ENCODE results near the gene TUBGCP6.

TUBGCP6 gene

GRCh38 chr22:50258361-50259292 is 13.8 kb upstream of the TUBGCP6 start:
- Histone ChIP-seq H3K36me3 (ENCODE audit: control insufficient read depth in 5 of 5, insufficient read depth in 5 of 5, low read length in 5 of 5) (peaks cover 0 to 6% (median 0%) of the 10 kb centered on the region in 5 donors), H3K9ac (ENCODE audit: low read length in 5 of 5) (no peak overlapping the region), H3K4me3 (ENCODE audit: low read depth in 1 of 5, low read length in 5 of 5) (no peak overlapping the region), H3K27ac (ENCODE audit: low read depth, low read length) (no peak overlapping the region), H3K9me3 (ENCODE audit: control insufficient read depth in 5 of 5, low read length in 5 of 5) (no peaks in the 10 kb centered on the region), H3K27me3 (ENCODE audit: control insufficient read depth in 5 of 5, insufficient read depth in 4 of 5, low read length in 5 of 5) (peaks cover 16 to 33% (median 20%) of the 10 kb centered on the region in 5 donors), H3K4me1 (ENCODE audit: control insufficient read depth in 5 of 5, insufficient read depth in 5 of 5, low read length in 5 of 5) (peaks cover 0 to 28% (median 23%) of the 10 kb centered on the region in 5 donors)

- Histone ChIP-seq H3K9ac (ENCODE audit: low read length in 5 of 5) (no peak overlapping the region), H3K27ac (ENCODE audit: low read depth, low read length) (no peak overlapping the region), H3K4me1 (ENCODE audit: control insufficient read depth in 5 of 5, insufficient read depth in 5 of 5, low read length in 5 of 5) (peaks cover 0 to 20% (median 18%) of the 10 kb centered on the region in 5 donors), H3K9me3 (ENCODE audit: control insufficient read depth in 5 of 5, low read length in 5 of 5) (no peaks in the 10 kb centered on the region), H3K4me3 (ENCODE audit: low read depth in 1 of 5, low read length in 5 of 5) (no peak overlapping the region), H3K36me3 (ENCODE audit: control insufficient read depth in 5 of 5, insufficient read depth in 5 of 5, low read length in 5 of 5) (peaks cover 0 to 6% (median 0%) of the 10 kb centered on the region in 5 donors), H3K27me3 (ENCODE audit: control insufficient read depth in 5 of 5, insufficient read depth in 4 of 5, low read length in 5 of 5) (peaks cover 11 to 28% (median 18%) of the 10 kb centered on the region in 5 donors)
Measured at GRCh38 chr22:50257451-50258360, 12.9 kb upstream of the TUBGCP6 start.

- Histone ChIP-seq H3K27me3 (ENCODE audit: control insufficient read depth in 5 of 5, insufficient read depth in 4 of 5, low read length in 5 of 5) (peaks cover 6 to 21% (median 12%) of the 10 kb centered on the region in 5 donors), H3K9me3 (ENCODE audit: control insufficient read depth in 5 of 5, low read length in 5 of 5) (no peaks in the 10 kb centered on the region), H3K27ac (ENCODE audit: low read depth, low read length) (no peak overlapping the region), H3K9ac (ENCODE audit: low read length in 5 of 5) (no peak overlapping the region), H3K4me1 (ENCODE audit: control insufficient read depth in 5 of 5, insufficient read depth in 5 of 5, low read length in 5 of 5) (peaks cover 0 to 17% (median 13%) of the 10 kb centered on the region in 5 donors), H3K4me3 (ENCODE audit: low read depth in 1 of 5, low read length in 5 of 5) (no peak overlapping the region), H3K36me3 (ENCODE audit: control insufficient read depth in 5 of 5, insufficient read depth in 5 of 5, low read length in 5 of 5) (peaks cover 0 to 6% (median 0%) of the 10 kb centered on the region in 5 donors)
Measured at GRCh38 chr22:50257041-50257440, 12.2 kb upstream of the TUBGCP6 start.

- H3K4me1 ChIP-seq (ENCODE audit: control insufficient read depth in 5 of 5, insufficient read depth in 5 of 5, low read length in 5 of 5), result peaks cover 0 to 22% (median 18%) of the 10 kb centered on the region in 5 donors
Measured at GRCh38 chr22:50256258-50256862, 11.5 kb upstream of the TUBGCP6 start.

GRCh38 chr22:50255607-50256006 is 10.8 kb upstream of the TUBGCP6 start:
- H3K27ac ChIP-seq (ENCODE audit: low read depth, low read length), result no peak overlapping the region
- H3K9me3 ChIP-seq (ENCODE audit: control insufficient read depth in 5 of 5, low read length in 5 of 5), result no peaks in the 10 kb centered on the region
- H3K27me3 ChIP-seq (ENCODE audit: control insufficient read depth in 5 of 5, insufficient read depth in 4 of 5, low read length in 5 of 5), result peaks cover 5 to 20% (median 10%) of the 10 kb centered on the region in 5 donors
- no peak overlapping the region for H3K9ac ChIP-seq (ENCODE audit: low read length in 5 of 5)
- H3K4me3 ChIP-seq (ENCODE audit: low read depth in 1 of 5, low read length in 5 of 5), result no peak overlapping the region
- peaks cover 0 to 24% (median 18%) of the 10 kb centered on the region in 5 donors for H3K4me1 ChIP-seq (ENCODE audit: control insufficient read depth in 5 of 5, insufficient read depth in 5 of 5, low read length in 5 of 5)
- peaks cover 0 to 6% (median 0%) of the 10 kb centered on the region in 5 donors for H3K36me3 ChIP-seq (ENCODE audit: control insufficient read depth in 5 of 5, insufficient read depth in 5 of 5, low read length in 5 of 5)

More at GRCh38 chr22:50256258-50256862, 11.5 kb upstream of the TUBGCP6 start:
- H3K4me3 ChIP-seq (ENCODE audit: low read depth in 1 of 5, low read length in 5 of 5), result no peak overlapping the region
- H3K27me3 ChIP-seq (ENCODE audit: control insufficient read depth in 5 of 5, insufficient read depth in 4 of 5, low read length in 5 of 5), result peaks cover 5 to 20% (median 10%) of the 10 kb centered on the region in 5 donors
- no peaks in the 10 kb centered on the region for H3K9me3 ChIP-seq (ENCODE audit: control insufficient read depth in 5 of 5, low read length in 5 of 5)
- H3K27ac ChIP-seq (ENCODE audit: low read depth, low read length), result no peak overlapping the region
- peaks cover 0 to 6% (median 0%) of the 10 kb centered on the region in 5 donors for H3K36me3 ChIP-seq (ENCODE audit: control insufficient read depth in 5 of 5, insufficient read depth in 5 of 5, low read length in 5 of 5)
- H3K9ac ChIP-seq (ENCODE audit: low read length in 5 of 5), result no peak overlapping the region

- Histone ChIP-seq H3K9me3 (ENCODE audit: control insufficient read depth in 5 of 5, low read length in 5 of 5) (no peaks in the 10 kb centered on the region), H3K9ac (ENCODE audit: low read length in 5 of 5) (no peak overlapping the region), H3K4me1 (ENCODE audit: control insufficient read depth in 5 of 5, insufficient read depth in 5 of 5, low read length in 5 of 5) (peaks cover 3 to 24% (median 19%) of the 10 kb centered on the region in 5 donors), H3K27ac (ENCODE audit: low read depth, low read length) (no peak overlapping the region), H3K4me3 (ENCODE audit: low read depth in 1 of 5, low read length in 5 of 5) (no peak overlapping the region), H3K27me3 (ENCODE audit: control insufficient read depth in 5 of 5, insufficient read depth in 4 of 5, low read length in 5 of 5) (peaks cover 5 to 18% (median 10%) of the 10 kb centered on the region in 5 donors), H3K36me3 (ENCODE audit: control insufficient read depth in 5 of 5, insufficient read depth in 5 of 5, low read length in 5 of 5) (peaks cover 0 to 6% (median 0%) of the 10 kb centered on the region in 5 donors)
Measured at GRCh38 chr22:50255099-50255498, 10.3 kb upstream of the TUBGCP6 start.

GRCh38 chr22:50253941-50254340 is 9.1 kb upstream of the TUBGCP6 start:
- Histone ChIP-seq H3K4me1 (ENCODE audit: control insufficient read depth in 5 of 5, insufficient read depth in 5 of 5, low read length in 5 of 5) (peaks cover 5 to 32% (median 25%) of the 10 kb centered on the region in 5 donors), H3K4me3 (ENCODE audit: low read depth in 1 of 5, low read length in 5 of 5) (no peak overlapping the region), H3K9me3 (ENCODE audit: control insufficient read depth in 5 of 5, low read length in 5 of 5) (no peaks in the 10 kb centered on the region), H3K27me3 (ENCODE audit: control insufficient read depth in 5 of 5, insufficient read depth in 4 of 5, low read length in 5 of 5) (peaks cover 5 to 16% (median 10%) of the 10 kb centered on the region in 5 donors), H3K27ac (ENCODE audit: low read depth, low read length) (no peak overlapping the region), H3K9ac (ENCODE audit: low read length in 5 of 5) (no peak overlapping the region), H3K36me3 (ENCODE audit: control insufficient read depth in 5 of 5, insufficient read depth in 5 of 5, low read length in 5 of 5) (peaks cover 0 to 6% (median 2%) of the 10 kb centered on the region in 5 donors)

- Histone ChIP-seq H3K27me3 (ENCODE audit: control insufficient read depth in 5 of 5, insufficient read depth in 4 of 5, low read length in 5 of 5) (peaks cover 0 to 15% (median 10%) of the 10 kb centered on the region in 5 donors), H3K9ac (ENCODE audit: low read length in 5 of 5) (no peak overlapping the region), H3K9me3 (ENCODE audit: control insufficient read depth in 5 of 5, low read length in 5 of 5) (no peaks in the 10 kb centered on the region), H3K36me3 (ENCODE audit: control insufficient read depth in 5 of 5, insufficient read depth in 5 of 5, low read length in 5 of 5) (peaks cover 0 to 6% (median 2%) of the 10 kb centered on the region in 5 donors), H3K4me1 (ENCODE audit: control insufficient read depth in 5 of 5, insufficient read depth in 5 of 5, low read length in 5 of 5) (peaks cover 5 to 32% (median 26%) of the 10 kb centered on the region in 5 donors), H3K27ac (ENCODE audit: low read depth, low read length) (no peak overlapping the region), H3K4me3 (ENCODE audit: low read depth in 1 of 5, low read length in 5 of 5) (no peak overlapping the region)
Measured at GRCh38 chr22:50253046-50253915, 8.5 kb upstream of the TUBGCP6 start.
